PC-3 (cell line): ENCODE data around the gene LPCAT1. TPM values are rescaled to one million over a fixed set of nuclear protein-coding genes. Genes with fewer than 3 reads are reported as not detected.

Experiments
- ATAC-seq: fragments of 200-7000 bp; cut with Tn5 transposase; 2 replicates; pipeline ENCODE4 v1.9.1; 2020; ENCODE audit warnings: mild to moderate bottlenecking, moderate library complexity
- BruUV-seq: library from RNA; stranded (reverse); fragments of 400-500 nt; replicated peaks from 2 replicates; lab custom pipeline; 2021; lab: Mats Ljungman, UMichigan
- CTCF ChIA-PET: fragments of 300-600 bp; sonication (Branson Sonifier 250); formaldehyde crosslinking; loops from one replicate; lab custom pipeline; 2022; ENCODE audit warnings: antibody characterized with exemption; lab: Charles Lee
- POLR2A ChIA-PET: fragments of 300-600 bp; sonication (Branson Sonifier 250); formaldehyde crosslinking; loops from one replicate; lab custom pipeline; 2022; ENCODE audit warnings: antibody characterized with exemption; ENCODE audit not compliant: unreplicated experiment; lab: Charles Lee
- DNase-seq: peaks from one replicate; pipeline ENCODE4 v3.0.0-alpha.2; 2015
- H2AFZ ChIP-seq: fragments of 300-600 bp; sonication (generic); 2 replicates; pipeline ENCODE4 v1.6.0; 2016; ENCODE audit warnings: antibody characterized with exemption, low read length
- H3F3A ChIP-seq: fragments of 300-600 bp; sonication (generic); one replicate; pipeline ENCODE4 v1.6.0; 2017; ENCODE audit warnings: antibody characterized with exemption, low read length, control low read depth, mild to moderate bottlenecking; ENCODE audit not compliant: unreplicated experiment
- H3K27ac ChIP-seq: fragments of 300-600 bp; sonication (generic); 2 replicates; pipeline ENCODE4 v1.5.1; 2016; ENCODE audit warnings: mild to moderate bottlenecking, low read length
- H3K27me3 ChIP-seq: fragments of 300-600 bp; sonication (generic); 2 replicates; pipeline ENCODE4 v1.6.1; 2016; ENCODE audit warnings: low read length, mixed read lengths
- H3K36me3 ChIP-seq: fragments of 300-600 bp; sonication (generic); 2 replicates; pipeline ENCODE4 v1.6.1; 2016; ENCODE audit warnings: low read depth, mixed run types, low read length, mixed read lengths
- H3K4me1 ChIP-seq: fragments of 300-600 bp; sonication (generic); 2 replicates; pipeline ENCODE4 v1.5.1; 2016; ENCODE audit warnings: low read length; ENCODE audit not compliant: insufficient read depth
- H3K4me2 ChIP-seq: fragments of 300-600 bp; sonication (generic); 2 replicates; pipeline ENCODE4 v1.6.0; 2016; ENCODE audit warnings: low read length
- H3K4me3 ChIP-seq: fragments of 300-600 bp; sonication (generic); 2 replicates; pipeline ENCODE4 v1.5.1; 2016; ENCODE audit warnings: mild to moderate bottlenecking, low read length, mixed read lengths
- H3K79me2 ChIP-seq: fragments of 300-600 bp; sonication (generic); 2 replicates; pipeline ENCODE4 v1.6.1; 2017; ENCODE audit warnings: low read length, mixed read lengths
- H3K9ac ChIP-seq: fragments of 300-600 bp; sonication (generic); 2 replicates; pipeline ENCODE4 v1.6.0; 2016; ENCODE audit warnings: mild to moderate bottlenecking, low read length
- H3K9me2 ChIP-seq: fragments of 300-600 bp; sonication (generic); replicated peaks from 2 replicates; pipeline ENCODE4 v1.6.1; 2016; ENCODE audit warnings: mixed run types, low read length, mixed read lengths
- H3K9me3 ChIP-seq: fragments of 300-600 bp; sonication (generic); 2 replicates; pipeline ENCODE4 v1.6.1; 2016; ENCODE audit warnings: low read length, mixed read lengths
- H4K20me1 ChIP-seq: fragments of 300-600 bp; sonication (generic); 2 replicates; pipeline ENCODE4 v1.6.1; 2016; ENCODE audit warnings: low read length, mixed read lengths
- CTCF ChIP-seq: fragments of 300-600 bp; sonication (generic); conservative IDR thresholded peaks from 2 replicates; pipeline ENCODE4 v1.5.1; 2017; ENCODE audit warnings: antibody characterized with exemption, low read depth, mild to moderate bottlenecking, low read length
- EZH2 ChIP-seq: fragments of 300-600 bp; sonication (generic); IDR thresholded peaks from one replicate; pipeline ENCODE4 v1.6.1; 2017; ENCODE audit warnings: antibody characterized with exemption, mild to moderate bottlenecking, low read length; ENCODE audit not compliant: unreplicated experiment
- EZH2phosphoT487 ChIP-seq: fragments of 300-600 bp; sonication (generic); IDR thresholded peaks from 2 replicates; pipeline ENCODE4 v1.6.1; 2018; ENCODE audit warnings: mild to moderate bottlenecking, antibody characterized with exemption, low read length, borderline replicate concordance
- intact Hi-C: fragments of 100-400 bp; cut with micrococcal nuclease; formaldehyde crosslinking; loops from 2 replicates; pipeline ENCODE4 v1.9.0; 2023
- total RNA-seq: library from RNA; depleted of rRNA; stranded (reverse); fragments of >200 nt; gene quantifications from 2 replicates; pipeline ENCODE4 v1.2.3, GENCODE V29; 2014

The LPCAT1 gene
- total RNA-seq, 1 experiment from 2014 or later, result 121 TPM

- Histone ChIP-seq H3F3A (no peaks in the 10 kb centered on the region), H3K27me3 (no peaks in the 10 kb centered on the region), H3K4me1 (peaks cover 58% of the 10 kb centered on the region), H3K4me3 (no peak overlapping the region), H3K9ac (peak overlapping the region; percentile 11; the same call in 1 of the 2 replicates), H3K9me2 (no peaks in the 10 kb centered on the region), H3K36me3 (no peaks in the 10 kb centered on the region), H3K9me3 (no peaks in the 10 kb centered on the region), H3K4me2 (peak overlapping the region; percentile 47), H2AFZ (no peak overlapping the region), H3K27ac (peak overlapping the region; percentile 72), H4K20me1 (no peaks in the 10 kb centered on the region), H3K79me2 (0 out of 2 replicates have a peak, but pooled peaks cover 6% of the 10 kb centered on the region)
- no TSS peak for BruUV-seq
- POLR2A ChIA-PET, result no interaction called here
- DNase-seq (no peak), ATAC-seq (no peak; the same call in 1 of the 2 replicates)
- intact Hi-C loops, result no loop called here
- TF ChIP-seq EZH2phosphoT487, result no peak; the same call in 1 of the 2 replicates
- CTCF ChIA-PET, result no interaction called here
These were observed 39.9 kb upstream of the LPCAT1 start for GRCh38 chr5:1563617-1564181.

GRCh38 chr5:1563051-1563461, 39.3 kb upstream of the LPCAT1 start:
- H3K9ac ChIP-seq, result no peak overlapping the region
- H3K4me1 ChIP-seq, result peaks cover 52% of the 10 kb centered on the region
- no peak for DNase-seq
- ATAC-seq, result no peak
- peak overlapping the region; percentile 47 for H3K4me2 ChIP-seq
- no peaks in the 10 kb centered on the region for H3K9me2 ChIP-seq
- no peaks in the 10 kb centered on the region for H4K20me1 ChIP-seq
- no peak overlapping the region for H2AFZ ChIP-seq
- TF ChIP-seq EZH2 (no peak), EZH2phosphoT487 (no peak), CTCF (no peak)
- BruUV-seq, result no TSS peak
- H3K9me3 ChIP-seq, result no peaks in the 10 kb centered on the region
- 0 out of 2 replicates have a peak, but pooled peaks cover 6% of the 10 kb centered on the region for H3K79me2 ChIP-seq
- no peak overlapping the region for H3K27ac ChIP-seq
- no peaks in the 10 kb centered on the region for H3K27me3 ChIP-seq
- no peaks in the 10 kb centered on the region for H3K36me3 ChIP-seq
- no peaks in the 10 kb centered on the region for H3F3A ChIP-seq
- H3K4me3 ChIP-seq, result no peak overlapping the region
- ChIA-PET CTCF (no interaction called here), POLR2A (no interaction called here)
- intact Hi-C loops, result no loop called here

- Histone ChIP-seq H3K9ac (no peak overlapping the region), H3K27me3 (no peaks in the 10 kb centered on the region), H3K27ac (no peak overlapping the region), H2AFZ (no peak overlapping the region), H4K20me1 (no peaks in the 10 kb centered on the region), H3K9me2 (no peaks in the 10 kb centered on the region), H3K9me3 (no peaks in the 10 kb centered on the region), H3K4me1 (peaks cover 47% of the 10 kb centered on the region), H3K79me2 (0 out of 2 replicates have a peak, but pooled peaks cover 6% of the 10 kb centered on the region), H3K36me3 (no peaks in the 10 kb centered on the region), H3K4me3 (0 out of 2 replicates have a peak overlapping the region, but pooled peaks have one; percentile 23), H3K4me2 (peak overlapping the region; percentile 47), H3F3A (no peaks in the 10 kb centered on the region)
- no TSS peak for BruUV-seq
- ATAC-seq (no peak), DNase-seq (no peak)
- intact Hi-C loops, result no loop called here
- CTCF ChIA-PET, result no interaction called here
- POLR2A ChIA-PET, result no interaction called here
- no peak for TF ChIP-seq CTCF
- no peak for TF ChIP-seq EZH2
- TF ChIP-seq EZH2phosphoT487, result no peak
These were observed 38.8 kb upstream of the LPCAT1 start for GRCh38 chr5:1562599-1562998.
